ENCODE results near the gene CHRNB2.

CHRNB2 gene

GRCh38 chr1:154581766-154582165 lies 14.2 kb downstream of the CHRNB2 start:
- WGBS = 96% methylated on average over 3 of the region's 3 CpGs
- Histone ChIP-seq H3K9ac (ENCODE audit: low read length) (no peak overlapping the region), H3K14ac (ENCODE audit: low read length in 2 of 2) (no peak overlapping the region)

GRCh38 chr1:154582885-154583284 lies 15.3 kb downstream of the CHRNB2 start:
- Histone ChIP-seq H3K18ac (ENCODE audit: low read depth in 1 of 2, low read length in 2 of 2) (no peak overlapping the region), H2BK120ac (ENCODE audit: low read depth, low read length) (no peak overlapping the region), H3K79me1 (replicated peaks; ENCODE audit: low read length, poor library complexity, severe bottlenecking) (peaks cover 16% of the 10 kb centered on the region), H2BK12ac (ENCODE audit: low read length in 2 of 2) (no peak overlapping the region), H3K9ac (ENCODE audit: low read length) (no peak overlapping the region), H2BK5ac (ENCODE audit: low read depth, low read length, poor library complexity, severe bottlenecking) (no peak overlapping the region), H4K91ac (ENCODE audit: low read length) (no peak overlapping the region), H4K8ac (ENCODE audit: low read length) (no peak overlapping the region), H2AFZ (ENCODE audit: low read depth, low read length) (no peak overlapping the region), H3K9me3 (ENCODE audit: control insufficient read depth, low read length) (no peaks in the 10 kb centered on the region), H3K4me1 (ENCODE audit: control insufficient read depth, insufficient read depth, low read depth, low read length) (peaks cover 6% of the 10 kb centered on the region), H3K27ac (ENCODE audit: low read length, poor library complexity, severe bottlenecking) (no peak overlapping the region), H3K4me2 (ENCODE audit: low read length, poor library complexity, severe bottlenecking) (no peak overlapping the region), H3K4me3 (ENCODE audit: insufficient read depth in 1 of 2, low read depth in 1 of 2, low read length in 2 of 2) (no peak overlapping the region), H2BK15ac (ENCODE audit: low read depth, poor library complexity, severe bottlenecking) (no peak overlapping the region), H3K27me3 (ENCODE audit: control insufficient read depth in 1 of 2, insufficient read depth in 1 of 2, low read length in 2 of 2) (no peaks in the 10 kb centered on the region), H3K23ac (ENCODE audit: low read length in 2 of 2) (no peak overlapping the region), H3K4ac (ENCODE audit: low read depth in 1 of 2, low read length in 2 of 2) (no peak overlapping the region), H2AK5ac (ENCODE audit: low read length, severe bottlenecking) (no peak overlapping the region), H3K36me3 (ENCODE audit: control insufficient read depth in 1 of 2, insufficient read depth in 2 of 2, low read depth in 1 of 2, low read length in 2 of 2) (peaks cover 80 to 99% of the 10 kb centered on the region in 2 experiments), H3K14ac (ENCODE audit: low read length in 2 of 2) (no peak overlapping the region)
- 96% methylated on average over 6 of the region's 6 CpGs for WGBS
- no peak for DNase-seq

More at GRCh38 chr1:154581766-154582165, 14.2 kb downstream of the CHRNB2 start:
- Histone ChIP-seq H3K27ac (ENCODE audit: low read length, poor library complexity, severe bottlenecking) (no peak overlapping the region), H3K9me3 (ENCODE audit: control insufficient read depth, low read length) (no peaks in the 10 kb centered on the region), H3K27me3 (ENCODE audit: control insufficient read depth in 1 of 2, insufficient read depth in 1 of 2, low read length in 2 of 2) (no peaks in the 10 kb centered on the region), H2BK120ac (ENCODE audit: low read depth, low read length) (no peak overlapping the region), H3K4ac (ENCODE audit: low read depth in 1 of 2, low read length in 2 of 2) (no peak overlapping the region), H3K36me3 (ENCODE audit: control insufficient read depth in 1 of 2, insufficient read depth in 2 of 2, low read depth in 1 of 2, low read length in 2 of 2) (peaks cover 84 to 92% of the 10 kb centered on the region in 2 experiments), H2BK12ac (ENCODE audit: low read length in 2 of 2) (no peak overlapping the region), H2BK15ac (ENCODE audit: low read depth, poor library complexity, severe bottlenecking) (no peak overlapping the region), H3K18ac (ENCODE audit: low read depth in 1 of 2, low read length in 2 of 2) (no peak overlapping the region), H3K79me1 (replicated peaks; ENCODE audit: low read length, poor library complexity, severe bottlenecking) (peaks cover 12% of the 10 kb centered on the region), H3K4me2 (ENCODE audit: low read length, poor library complexity, severe bottlenecking) (no peak overlapping the region), H2AFZ (ENCODE audit: low read depth, low read length) (no peak overlapping the region), H4K8ac (ENCODE audit: low read length) (no peak overlapping the region), H4K91ac (ENCODE audit: low read length) (no peak overlapping the region), H3K4me3 (ENCODE audit: insufficient read depth in 1 of 2, low read depth in 1 of 2, low read length in 2 of 2) (no peak overlapping the region), H3K23ac (ENCODE audit: low read length in 2 of 2) (no peak overlapping the region), H2BK5ac (ENCODE audit: low read depth, low read length, poor library complexity, severe bottlenecking) (no peak overlapping the region), H2AK5ac (ENCODE audit: low read length, severe bottlenecking) (no peak overlapping the region), H3K4me1 (ENCODE audit: control insufficient read depth, insufficient read depth, low read depth, low read length) (peaks cover 6% of the 10 kb centered on the region)
- DNase-seq = no peak

GRCh38 chr1:154583773-154584172 lies 16.2 kb downstream of the CHRNB2 start:
- Histone ChIP-seq H3K79me1 (replicated peaks; ENCODE audit: low read length, poor library complexity, severe bottlenecking) (peaks cover 23% of the 10 kb centered on the region), H3K4me3 (ENCODE audit: insufficient read depth in 1 of 2, low read depth in 1 of 2, low read length in 2 of 2) (no peak overlapping the region), H4K8ac (ENCODE audit: low read length) (no peak overlapping the region), H3K18ac (ENCODE audit: low read depth in 1 of 2, low read length in 2 of 2) (no peak overlapping the region), H3K23ac (ENCODE audit: low read length in 2 of 2) (no peak overlapping the region), H3K27ac (ENCODE audit: low read length, poor library complexity, severe bottlenecking) (peak overlapping the region; percentile 35), H3K4ac (ENCODE audit: low read depth in 1 of 2, low read length in 2 of 2) (no peak overlapping the region), H3K9ac (ENCODE audit: low read length) (no peak overlapping the region), H2BK5ac (ENCODE audit: low read depth, low read length, poor library complexity, severe bottlenecking) (no peak overlapping the region), H3K4me2 (ENCODE audit: low read length, poor library complexity, severe bottlenecking) (no peak overlapping the region), H2AK5ac (ENCODE audit: low read length, severe bottlenecking) (no peak overlapping the region), H2BK15ac (ENCODE audit: low read depth, poor library complexity, severe bottlenecking) (no peak overlapping the region), H2BK12ac (ENCODE audit: low read length in 2 of 2) (no peak overlapping the region), H3K36me3 (ENCODE audit: control insufficient read depth in 1 of 2, insufficient read depth in 2 of 2, low read depth in 1 of 2, low read length in 2 of 2) (peaks cover 78 to 99% of the 10 kb centered on the region in 2 experiments), H3K27me3 (ENCODE audit: control insufficient read depth in 1 of 2, insufficient read depth in 1 of 2, low read length in 2 of 2) (no peaks in the 10 kb centered on the region), H3K9me3 (ENCODE audit: control insufficient read depth, low read length) (no peaks in the 10 kb centered on the region), H3K14ac (ENCODE audit: low read length in 2 of 2) (no peak overlapping the region), H3K4me1 (ENCODE audit: control insufficient read depth, insufficient read depth, low read depth, low read length) (peaks cover 6% of the 10 kb centered on the region), H2AFZ (ENCODE audit: low read depth, low read length) (no peak overlapping the region), H2BK120ac (ENCODE audit: low read depth, low read length) (no peak overlapping the region), H4K91ac (ENCODE audit: low read length) (no peak overlapping the region)
- DNase-seq = peak; percentile 52
- 73% methylated on average over 8 of the region's 9 CpGs for WGBS

- H2BK5ac ChIP-seq (ENCODE audit: low read depth, low read length, poor library complexity, severe bottlenecking) = no peak overlapping the region
- no peaks in the 10 kb centered on the region for H3K27me3 ChIP-seq (ENCODE audit: control insufficient read depth in 1 of 2, insufficient read depth in 1 of 2, low read length in 2 of 2)
- DNase-seq = no peak
- 92% methylated on average over 9 of the region's 9 CpGs for WGBS
- H3K14ac ChIP-seq (ENCODE audit: low read length in 2 of 2) = no peak overlapping the region
- H3K9me3 ChIP-seq (ENCODE audit: control insufficient read depth, low read length) = no peaks in the 10 kb centered on the region
- no peak overlapping the region for H4K8ac ChIP-seq (ENCODE audit: low read length)
- H2AFZ ChIP-seq (ENCODE audit: low read depth, low read length) = no peak overlapping the region
- no peak overlapping the region for H4K91ac ChIP-seq (ENCODE audit: low read length)
- H2BK15ac ChIP-seq (ENCODE audit: low read depth, poor library complexity, severe bottlenecking) = no peak overlapping the region
- peaks cover 6% of the 10 kb centered on the region for H3K4me1 ChIP-seq (ENCODE audit: control insufficient read depth, insufficient read depth, low read depth, low read length)
- no peak overlapping the region for H3K9ac ChIP-seq (ENCODE audit: low read length)
- H3K4me3 ChIP-seq (ENCODE audit: insufficient read depth in 1 of 2, low read depth in 1 of 2, low read length in 2 of 2) = no peak overlapping the region
- no peak overlapping the region for H2AK5ac ChIP-seq (ENCODE audit: low read length, severe bottlenecking)
- H3K79me1 ChIP-seq (replicated peaks; ENCODE audit: low read length, poor library complexity, severe bottlenecking) = peaks cover 28% of the 10 kb centered on the region
- peak overlapping the region; percentile 35 for H3K27ac ChIP-seq (ENCODE audit: low read length, poor library complexity, severe bottlenecking)
- no peak overlapping the region for H3K23ac ChIP-seq (ENCODE audit: low read length in 2 of 2)
- no peak overlapping the region for H2BK120ac ChIP-seq (ENCODE audit: low read depth, low read length)
- no peak overlapping the region for H3K4me2 ChIP-seq (ENCODE audit: low read length, poor library complexity, severe bottlenecking)
- H3K18ac ChIP-seq (ENCODE audit: low read depth in 1 of 2, low read length in 2 of 2) = no peak overlapping the region
- H2BK12ac ChIP-seq (ENCODE audit: low read length in 2 of 2) = no peak overlapping the region
- no peak overlapping the region for H3K4ac ChIP-seq (ENCODE audit: low read depth in 1 of 2, low read length in 2 of 2)
- peaks cover 77 to 99% of the 10 kb centered on the region in 2 experiments for H3K36me3 ChIP-seq (ENCODE audit: control insufficient read depth in 1 of 2, insufficient read depth in 2 of 2, low read depth in 1 of 2, low read length in 2 of 2)
These were observed 16.9 kb downstream of the CHRNB2 start for GRCh38 chr1:154584267-154584994.
